Bronchial epithelial cell (primary cell): ENCODE measurements around the gene HYDIN. TPM values are rescaled to one million over a fixed set of nuclear protein-coding genes. Genes with fewer than 3 reads are reported as not detected.

Experiments used
- DNase-seq: peaks from one replicate; pipeline ENCODE4 v3.0.0-alpha.2; 2010; ENCODE audit warnings: low read depth
- FAIRE-seq: peaks from 2 replicates; lab custom pipeline; 2011; peaks lifted over from hg19 to GRCh38; lab: Jason Lieb, UNC
- H3K27me3 ChIP-seq: 2 replicates; pipeline ENCODE4 v1.5.1; 2011; ENCODE audit warnings: low read length; ENCODE audit not compliant: control insufficient read depth, insufficient read depth
- H3K36me3 ChIP-seq: 2 replicates; pipeline ENCODE4 v1.5.1; 2011; ENCODE audit warnings: low read length; ENCODE audit not compliant: control insufficient read depth, insufficient read depth
- H3K4me3 ChIP-seq: 2 replicates; pipeline ENCODE4 v1.5.1; 2011; ENCODE audit warnings: mild to moderate bottlenecking, low read depth, low read length, control low read depth
- total RNA-seq: library from RNA; depleted of rRNA; stranded (reverse); fragments of >200 nt; gene quantifications from 2 replicates; pipeline ENCODE4 v1.2.1, GENCODE V29; 2014
- TF ChIP-seq, protein P1 (sequence below): IDR thresholded peaks from 2 replicates; pipeline ENCODE4 v1.5.1; 2011; ENCODE audit warnings: mild to moderate bottlenecking, moderate library complexity, low read length, control low read depth, inconsistent platforms; ENCODE audit not compliant: insufficient read depth, severe bottlenecking

The HYDIN gene
- total RNA-seq, 1 donor from 2014 or later, result 1.3 TPM

DNA sequence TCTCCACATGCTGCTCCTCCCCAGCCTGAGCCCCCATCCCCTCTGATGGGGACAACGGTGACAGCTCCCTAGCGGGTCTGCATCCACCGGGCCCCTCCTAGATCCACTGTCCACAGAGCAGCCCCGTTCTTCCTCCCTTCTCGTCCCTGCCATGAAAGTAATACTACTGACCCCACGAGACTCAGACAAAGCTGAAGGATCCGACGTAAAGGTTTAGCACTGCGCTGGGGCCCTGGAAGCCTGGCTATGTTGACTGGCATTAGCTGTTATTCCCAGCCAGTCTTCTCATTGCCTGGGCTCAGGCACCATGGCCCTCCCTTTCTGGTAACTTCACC lies 460.3 kb downstream of the HYDIN start:
- TF ChIP-seq, protein P1, sequence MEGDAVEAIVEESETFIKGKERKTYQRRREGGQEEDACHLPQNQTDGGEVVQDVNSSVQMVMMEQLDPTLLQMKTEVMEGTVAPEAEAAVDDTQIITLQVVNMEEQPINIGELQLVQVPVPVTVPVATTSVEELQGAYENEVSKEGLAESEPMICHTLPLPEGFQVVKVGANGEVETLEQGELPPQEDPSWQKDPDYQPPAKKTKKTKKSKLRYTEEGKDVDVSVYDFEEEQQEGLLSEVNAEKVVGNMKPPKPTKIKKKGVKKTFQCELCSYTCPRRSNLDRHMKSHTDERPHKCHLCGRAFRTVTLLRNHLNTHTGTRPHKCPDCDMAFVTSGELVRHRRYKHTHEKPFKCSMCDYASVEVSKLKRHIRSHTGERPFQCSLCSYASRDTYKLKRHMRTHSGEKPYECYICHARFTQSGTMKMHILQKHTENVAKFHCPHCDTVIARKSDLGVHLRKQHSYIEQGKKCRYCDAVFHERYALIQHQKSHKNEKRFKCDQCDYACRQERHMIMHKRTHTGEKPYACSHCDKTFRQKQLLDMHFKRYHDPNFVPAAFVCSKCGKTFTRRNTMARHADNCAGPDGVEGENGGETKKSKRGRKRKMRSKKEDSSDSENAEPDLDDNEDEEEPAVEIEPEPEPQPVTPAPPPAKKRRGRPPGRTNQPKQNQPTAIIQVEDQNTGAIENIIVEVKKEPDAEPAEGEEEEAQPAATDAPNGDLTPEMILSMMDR, result no peak
- peaks cover 10% of the 10 kb centered on the region for H3K36me3 ChIP-seq
- H3K27me3 ChIP-seq, result no peaks in the 10 kb centered on the region
- H3K4me3 ChIP-seq, result no peak overlapping the region
- FAIRE-seq, result no peak
- no peak for DNase-seq

DNA sequence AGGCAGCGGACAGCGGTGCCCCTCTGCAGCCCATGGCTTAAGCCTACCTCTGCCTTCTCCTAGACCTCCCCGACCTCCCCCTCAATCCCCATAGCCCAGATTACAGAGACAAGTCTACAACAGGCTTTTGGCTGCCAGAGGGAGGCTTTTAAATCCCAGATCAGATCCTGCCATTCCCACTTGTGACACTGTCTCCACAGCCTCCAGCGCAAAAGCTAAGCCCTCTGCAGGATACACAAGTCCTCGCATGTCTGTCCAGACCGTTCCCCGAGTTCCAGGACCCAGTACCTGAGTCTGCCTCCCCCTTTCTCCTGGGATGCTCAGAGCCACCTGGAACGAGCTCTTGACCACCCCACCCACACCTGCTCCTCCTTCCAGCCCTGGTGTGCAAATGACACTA lies 460.8 kb downstream of the HYDIN start:
- peaks cover 10% of the 10 kb centered on the region for H3K36me3 ChIP-seq
- no peaks in the 10 kb centered on the region for H3K27me3 ChIP-seq
- H3K4me3 ChIP-seq, result no peak overlapping the region
- no peak for FAIRE-seq
- TF ChIP-seq, protein P1, result no peak
- DNase-seq, result no peak

DNA sequence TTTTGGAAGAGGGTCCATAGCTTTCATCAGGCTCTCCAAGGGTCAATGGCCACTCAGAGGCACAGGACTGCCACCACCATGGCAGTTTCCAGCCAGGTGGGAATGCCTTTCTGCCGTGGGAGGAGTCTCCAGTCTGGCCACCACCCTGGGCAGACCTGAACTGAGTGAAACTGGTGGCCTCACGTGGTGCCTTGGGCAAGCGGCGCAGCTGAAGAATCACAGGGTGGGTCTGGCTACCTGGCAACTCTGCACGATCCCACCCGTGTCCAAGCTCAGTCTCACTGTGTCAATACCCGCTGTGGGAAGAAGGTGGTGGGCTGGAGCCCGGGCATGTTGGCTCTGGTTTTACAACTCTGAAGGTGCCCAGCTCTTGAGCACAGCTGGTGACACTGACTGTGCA lies 461.4 kb downstream of the HYDIN start:
- Histone ChIP-seq H3K27me3 (no peaks in the 10 kb centered on the region), H3K4me3 (no peak overlapping the region), H3K36me3 (peaks cover 10% of the 10 kb centered on the region)
- FAIRE-seq (no peak), DNase-seq (no peak)
- TF ChIP-seq, protein P1, result no peak

DNA sequence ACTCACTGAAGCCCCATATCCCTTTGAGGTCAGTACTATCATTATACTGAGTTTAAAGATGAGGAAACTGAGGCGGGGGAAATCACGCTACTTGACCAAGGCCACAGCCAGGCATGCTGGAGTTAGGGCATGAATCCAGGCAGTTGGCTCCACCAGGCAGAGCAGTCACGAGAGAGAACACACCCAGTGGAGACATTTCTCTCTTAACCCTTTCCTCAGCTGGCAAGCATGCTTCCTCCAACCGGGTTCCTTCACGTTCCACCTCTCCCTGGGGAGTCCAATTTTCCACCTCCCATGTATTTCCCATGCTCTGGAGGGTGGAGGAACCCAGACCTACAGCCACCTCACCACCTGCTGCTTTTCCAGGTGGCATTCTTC lies 462.3 kb downstream of the HYDIN start:
- Histone ChIP-seq H3K27me3 (no peaks in the 10 kb centered on the region), H3K36me3 (peaks cover 10% of the 10 kb centered on the region), H3K4me3 (no peak overlapping the region)
- FAIRE-seq (no peak), DNase-seq (no peak)
- TF ChIP-seq, protein P1, result no peak

DNA sequence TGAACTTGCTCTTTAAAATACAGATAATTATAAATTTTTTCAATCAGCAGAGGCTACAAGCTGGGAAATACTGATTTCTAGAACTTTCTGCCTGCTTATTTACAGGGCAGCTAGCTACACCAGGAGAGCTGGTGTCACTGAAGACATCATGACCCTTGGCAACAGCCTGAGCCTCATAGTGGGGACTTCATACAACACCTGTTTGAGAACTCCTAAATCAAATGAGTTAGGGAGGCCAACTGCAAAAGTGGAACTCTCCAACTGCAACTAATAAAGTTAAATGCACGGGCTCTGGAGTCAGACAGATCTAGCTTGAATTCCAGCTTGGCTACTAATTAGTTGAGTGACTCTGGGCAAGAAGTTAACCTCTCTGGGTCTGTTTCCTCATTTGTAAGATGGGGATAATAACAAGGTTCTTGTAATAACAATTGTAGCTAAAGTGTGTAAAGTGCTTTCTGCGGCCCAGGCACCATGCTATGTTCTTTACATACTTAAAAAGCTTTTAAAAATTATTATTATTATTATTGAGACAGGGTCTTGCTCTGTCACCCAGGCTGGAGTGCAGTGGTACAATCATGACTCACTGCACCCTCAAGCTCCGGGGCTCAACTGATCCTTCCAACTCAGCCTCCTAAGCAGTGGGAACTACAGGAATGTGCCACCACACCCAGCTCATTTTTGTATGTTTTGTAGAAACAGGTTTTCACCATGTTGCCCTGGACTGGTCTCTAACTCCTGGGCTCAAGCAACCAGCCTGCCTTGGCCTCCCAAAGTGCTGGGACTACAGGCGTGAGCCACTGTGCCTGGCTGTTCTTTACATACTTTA lies 462.9 kb downstream of the HYDIN start:
- DNase-seq (peak; percentile 58), FAIRE-seq (no peak)
- Histone ChIP-seq H3K36me3 (peaks cover 12% of the 10 kb centered on the region), H3K4me3 (no peak overlapping the region), H3K27me3 (no peaks in the 10 kb centered on the region)
- TF ChIP-seq, protein P1, result no peak

DNA sequence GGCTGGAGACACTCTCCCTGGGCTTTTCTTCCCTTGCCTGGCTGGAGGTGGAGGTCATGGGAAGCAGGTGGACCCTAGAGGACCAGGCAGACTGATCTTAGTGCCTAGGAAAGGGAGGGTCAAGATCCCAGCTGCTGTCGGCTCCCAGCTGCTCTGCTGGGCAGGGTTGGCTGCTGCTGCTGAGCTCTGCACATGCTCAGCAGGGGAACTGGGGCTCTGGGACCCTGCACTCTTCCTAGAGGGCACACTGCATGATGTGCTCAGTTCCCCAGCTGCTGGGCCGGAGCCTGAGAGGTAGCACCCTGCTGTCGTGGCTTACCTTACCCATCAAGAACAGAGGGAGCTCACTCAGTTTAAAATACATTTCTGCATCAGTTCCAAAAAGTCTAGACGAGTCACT lies 463.9 kb downstream of the HYDIN start:
- Histone ChIP-seq H3K36me3 (peaks cover 9% of the 10 kb centered on the region), H3K4me3 (no peak overlapping the region), H3K27me3 (no peaks in the 10 kb centered on the region)
- TF ChIP-seq, protein P1, result no peak
- FAIRE-seq, result no peak
- no peak for DNase-seq
